Tibial nerve (tissue), 4 donors: ENCODE data around the gene UBA52.

ENCODE experiments used
- CTCF ChIP-seq, 5 experiments: fragments of 200-600 bp in 3 of 5; fragments of 450-650 bp in 2 of 5; sonication (generic) in 3 of 5; IDR thresholded peaks; one replicate each; pipeline ENCODE4 v1.5.1; 2016 to 2019; ENCODE audit warnings: antibody characterized with exemption in 5 of 5, mild to moderate bottlenecking in 3 of 5, moderate library complexity in 2 of 5
- EP300 ChIP-seq, 2 donors: sonication (generic); formaldehyde crosslinking; IDR thresholded peaks; one replicate each; pipeline ENCODE4 v1.6.1; 2017; ENCODE audit warnings: antibody characterized with exemption in 2 of 2, mild to moderate bottlenecking in 1 of 2
- POLR2A ChIP-seq, 2 donors: fragments of 450-650 bp; IDR thresholded peaks; one replicate each; pipeline ENCODE4 v1.6.1; 2017; ENCODE audit warnings: antibody characterized with exemption in 2 of 2, mild to moderate bottlenecking in 2 of 2, moderate library complexity in 2 of 2

GRCh38 chr19:18533058-18533457 is 38.6 kb upstream of the UBA52 start:
- TF ChIP-seq CTCF (IDR thresholded peaks at IDR 0.05) (no peak), POLR2A (IDR thresholded peaks at IDR 0.05) (no peak), EP300 (IDR thresholded peaks at IDR 0.05) (no peak)
